ENCODE results near the gene TSPAN14. TPM values are rescaled to one million over a fixed set of nuclear protein-coding genes. Genes with fewer than 3 reads are reported as not detected.

TSPAN14 gene
- total and polyA plus RNA-seq, 2 experiments from 2014 or later, result 65.9 to 104 TPM

GRCh38 chr10:80411267-80411668, 42.8 kb upstream of the TSPAN14 start:
- 54% methylated on average over 2 of the region's 2 CpGs for WGBS (ENCODE audit: low lambda C conversion rate, missing lambda C conversion rate)
- Histone ChIP-seq H3K79me2 (peaks cover 63% of the 10 kb centered on the region), H3K27ac (peak overlapping the region; percentile 94), H3K4me3 (no peak overlapping the region), H3K9me3 (ENCODE audit: low read depth) (no peaks in the 10 kb centered on the region), H2AFZ (no peak overlapping the region), H3K27me3 (no peaks in the 10 kb centered on the region), H3K4me1 (ENCODE audit: insufficient read depth) (peaks cover 70% of the 10 kb centered on the region), H3K9me2 (replicated peaks; ENCODE audit: insufficient read depth) (no peaks in the 10 kb centered on the region), H3K36me3 (replicated peaks; ENCODE audit: insufficient read depth, low read depth) (no peaks in the 10 kb centered on the region), H4K20me1 (ENCODE audit: insufficient read depth, poor library complexity, severe bottlenecking) (no peaks in the 10 kb centered on the region), H3K4me2 (peak overlapping the region; percentile 86)
- DNase-seq (ENCODE audit: low spot score), result peak; percentile 60
- TF ChIP-seq CTCF (IDR thresholded peaks at IDR 0.05; ENCODE audit: poor library complexity) (no peak), EZH2 (IDR thresholded peaks at IDR 0.05; ENCODE audit: borderline replicate concordance) (no peak), EZH2phosphoT487 (IDR thresholded peaks at IDR 0.05; ENCODE audit: low read depth, severe bottlenecking, unreplicated experiment) (no peak)

GRCh38 chr10:80411681-80412220, 42.4 kb upstream of the TSPAN14 start:
- TF ChIP-seq EZH2phosphoT487 (IDR thresholded peaks at IDR 0.05; ENCODE audit: low read depth, severe bottlenecking, unreplicated experiment) (no peak), EZH2 (IDR thresholded peaks at IDR 0.05; ENCODE audit: borderline replicate concordance) (no peak), CTCF (IDR thresholded peaks at IDR 0.05; ENCODE audit: poor library complexity) (no peak)
- peak overlapping the region; percentile 86 for H3K4me2 ChIP-seq
- 67% methylated on average over 1 of the region's 1 CpG for WGBS (ENCODE audit: low lambda C conversion rate, missing lambda C conversion rate)
- no peak overlapping the region for H3K4me3 ChIP-seq
- H4K20me1 ChIP-seq (ENCODE audit: insufficient read depth, poor library complexity, severe bottlenecking), result no peaks in the 10 kb centered on the region
- H3K36me3 ChIP-seq (replicated peaks; ENCODE audit: insufficient read depth, low read depth), result no peaks in the 10 kb centered on the region
- H3K27me3 ChIP-seq, result no peaks in the 10 kb centered on the region
- H3K4me1 ChIP-seq (ENCODE audit: insufficient read depth), result peaks cover 75% of the 10 kb centered on the region
- peaks cover 66% of the 10 kb centered on the region for H3K79me2 ChIP-seq
- no peak overlapping the region for H2AFZ ChIP-seq
- no peak for DNase-seq (ENCODE audit: low spot score)
- peak overlapping the region; percentile 94 for H3K27ac ChIP-seq
- no peaks in the 10 kb centered on the region for H3K9me3 ChIP-seq (ENCODE audit: low read depth)
- no peaks in the 10 kb centered on the region for H3K9me2 ChIP-seq (replicated peaks; ENCODE audit: insufficient read depth)

- peaks cover 82% of the 10 kb centered on the region for H3K4me1 ChIP-seq (ENCODE audit: insufficient read depth)
- TF ChIP-seq EZH2 (IDR thresholded peaks at IDR 0.05; ENCODE audit: borderline replicate concordance) (no peak), CTCF (IDR thresholded peaks at IDR 0.05; ENCODE audit: poor library complexity) (no peak), EZH2phosphoT487 (IDR thresholded peaks at IDR 0.05; ENCODE audit: low read depth, severe bottlenecking, unreplicated experiment) (no peak)
- no peak overlapping the region for H2AFZ ChIP-seq
- peak overlapping the region; percentile 94 for H3K27ac ChIP-seq
- WGBS (ENCODE audit: low lambda C conversion rate, missing lambda C conversion rate), result 91% methylated on average over 5 of the region's 5 CpGs
- peaks cover 73% of the 10 kb centered on the region for H3K79me2 ChIP-seq
- H4K20me1 ChIP-seq (ENCODE audit: insufficient read depth, poor library complexity, severe bottlenecking), result no peaks in the 10 kb centered on the region
- no peaks in the 10 kb centered on the region for H3K27me3 ChIP-seq
- DNase-seq (ENCODE audit: low spot score), result no peak
- no peaks in the 10 kb centered on the region for H3K9me2 ChIP-seq (replicated peaks; ENCODE audit: insufficient read depth)
- H3K36me3 ChIP-seq (replicated peaks; ENCODE audit: insufficient read depth, low read depth), result no peaks in the 10 kb centered on the region
- no peaks in the 10 kb centered on the region for H3K9me3 ChIP-seq (ENCODE audit: low read depth)
- no peak overlapping the region for H3K4me3 ChIP-seq
- peak overlapping the region; percentile 86 for H3K4me2 ChIP-seq
Observed at GRCh38 chr10:80412486-80412885, 41.6 kb upstream of the TSPAN14 start.

Data from hepatocyte (in vitro differentiated cells).